Measurements from ENCODE around the gene KCNAB2.

Gene KCNAB2

GRCh38 chr1:6096243-6097116, 50.8 kb downstream of the KCNAB2 start:
- TF ChIP-seq CTCF (IDR thresholded peaks at IDR 0.05) (no peak), ZFX (IDR thresholded peaks at IDR 0.05; ENCODE audit: borderline replicate concordance) (no peak)
- no peak overlapping the region for H3K27ac ChIP-seq

GRCh38 chr1:6097117-6097595, 51.5 kb downstream of the KCNAB2 start:
- no peak overlapping the region for H3K27ac ChIP-seq
- TF ChIP-seq CTCF (IDR thresholded peaks at IDR 0.05): no peak
- no peak for TF ChIP-seq ZFX (IDR thresholded peaks at IDR 0.05; ENCODE audit: borderline replicate concordance)

- TF ChIP-seq CTCF (IDR thresholded peaks at IDR 0.05): no peak
- TF ChIP-seq ZFX (IDR thresholded peaks at IDR 0.05; ENCODE audit: borderline replicate concordance): no peak
Measured at GRCh38 chr1:6097824-6098223, 52.1 kb downstream of the KCNAB2 start.

GRCh38 chr1:6098303-6099215, 52.9 kb downstream of the KCNAB2 start:
- TF ChIP-seq ZFX (IDR thresholded peaks at IDR 0.05; ENCODE audit: borderline replicate concordance) (no peak), CTCF (IDR thresholded peaks at IDR 0.05) (no peak)
- H3K27ac ChIP-seq: no peak overlapping the region

More at GRCh38 chr1:6097824-6098223, 52.1 kb downstream of the KCNAB2 start:
- no peak overlapping the region for H3K27ac ChIP-seq

- no peak overlapping the region for H3K27ac ChIP-seq
- no peak for TF ChIP-seq ZFX (IDR thresholded peaks at IDR 0.05; ENCODE audit: borderline replicate concordance)
- no peak for TF ChIP-seq CTCF (IDR thresholded peaks at IDR 0.05)
Measured at GRCh38 chr1:6099297-6099696, 53.6 kb downstream of the KCNAB2 start.

GRCh38 chr1:6099787-6100765, 54.4 kb downstream of the KCNAB2 start:
- TF ChIP-seq CTCF (IDR thresholded peaks at IDR 0.05) (peak; percentile 13; the same call in 1 of the 2 replicates), ZFX (IDR thresholded peaks at IDR 0.05; ENCODE audit: borderline replicate concordance) (no peak)
- H3K27ac ChIP-seq: no peak overlapping the region
